A673 (cell line): Measurements from ENCODE around the gene SMYD3.

Experiments used
- CTCF ChIP-seq: fragments of 300-800, 200-600 bp; sonication (generic); conservative IDR thresholded peaks from 2 replicates; pipeline ENCODE4 v1.5.1; 2017; ENCODE audit warnings: low read depth, mild to moderate bottlenecking, antibody characterized with exemption, low read length, moderate library complexity, mixed read lengths
- EZH2 ChIP-seq: fragments of 200-600 bp; sonication (generic); IDR thresholded peaks from 2 replicates; pipeline ENCODE4 v1.6.1; 2017; ENCODE audit warnings: borderline replicate concordance, low read depth, mild to moderate bottlenecking, mixed read lengths, antibody characterized with exemption, low read length; ENCODE audit not compliant: poor library complexity, severe bottlenecking

DNA sequence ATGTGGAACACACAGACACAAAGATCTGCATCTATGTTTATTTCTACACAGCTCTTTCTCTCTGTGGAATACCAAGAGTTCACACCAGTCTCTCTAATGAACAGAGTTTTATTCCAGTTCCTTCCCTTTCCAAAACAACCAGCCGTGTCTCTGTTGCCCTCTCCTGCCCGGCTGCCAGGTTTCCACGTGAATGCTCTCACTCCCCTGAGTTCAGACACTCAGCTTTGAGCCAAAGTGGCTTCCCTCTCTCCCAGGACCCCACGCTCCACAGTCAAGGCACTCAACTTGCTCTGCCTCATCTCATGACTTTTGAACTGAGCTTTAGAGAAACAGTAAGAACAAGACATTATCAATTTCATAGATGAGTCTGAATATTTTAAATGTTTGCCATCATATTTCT, 488.9 kb downstream of the SMYD3 start:
- no peak for TF ChIP-seq CTCF
- no peak for TF ChIP-seq EZH2
